Muscle of back (tissue), 11 donors: Measurements from ENCODE around the gene NTMT1. TPM values are rescaled to one million over a fixed set of nuclear protein-coding genes. Genes with fewer than 3 reads are reported as not detected.
"Not testable (repeated sequence)": the region's sequence is repeated elsewhere in the genome, so short reads cannot be mapped to it uniquely, and the experiment has no call there.

ENCODE experiments used
- DNase-seq, 3 donors: peaks; one replicate each; pipeline versions ENCODE4 v3.0.0 to v3.0.0-alpha.2; 2013
- polyA plus RNA-seq, 10 donors: library from polyadenylated mRNA; unstranded; fragments of 120-200 nt; gene quantifications; one replicate each; pipeline ENCODE4 v1.2.1, GENCODE V29; 2013; ENCODE audit not compliant: insufficient read length in 10 of 10

The NTMT1 gene
- polyA plus RNA-seq, 10 donors, result 26.6 to 37.8 (median 34.4) TPM

- peak in 2 of 3 donors; percentile 43 to 53 for DNase-seq
Observed at GRCh38 chr9:129649726-129650679, 24.0 kb downstream of the NTMT1 start.

DNA sequence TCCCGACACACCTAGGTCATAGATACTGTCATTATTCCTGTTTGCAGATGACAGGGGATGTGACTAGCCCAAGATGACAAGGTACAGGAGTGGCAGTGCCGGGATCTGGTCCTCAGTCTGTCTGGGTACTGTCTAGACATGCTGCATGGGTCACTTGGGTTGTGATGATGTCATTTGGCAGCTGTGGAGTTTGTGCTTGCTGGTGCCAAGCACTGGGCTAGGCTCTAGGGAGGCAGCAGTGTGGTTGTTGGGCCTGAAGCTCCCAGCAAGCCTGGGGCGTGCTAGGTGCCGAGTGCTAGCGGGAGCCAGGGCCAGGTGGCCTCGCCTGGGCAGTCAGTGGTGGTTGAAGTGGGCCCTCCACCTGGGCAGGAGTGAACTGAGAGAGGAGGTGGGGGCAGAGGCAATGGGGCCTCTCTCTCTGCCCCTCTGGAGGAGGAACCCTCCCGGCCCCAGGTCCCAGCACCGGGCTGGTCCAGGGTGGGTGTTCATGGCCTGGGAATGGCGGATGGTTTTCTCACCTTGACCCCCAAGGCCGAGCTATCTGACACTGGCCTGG, 24.8 kb downstream of the NTMT1 start:
- no peak for DNase-seq

GRCh38 chr9:129653823-129654553, 28.0 kb downstream of the NTMT1 start:
- DNase-seq, result no peak

- no peak for DNase-seq
Observed at GRCh38 chr9:129654554-129655040, 28.6 kb downstream of the NTMT1 start.

GRCh38 chr9:129655154-129655553, 29.2 kb downstream of the NTMT1 start:
- no peak for DNase-seq

DNA sequence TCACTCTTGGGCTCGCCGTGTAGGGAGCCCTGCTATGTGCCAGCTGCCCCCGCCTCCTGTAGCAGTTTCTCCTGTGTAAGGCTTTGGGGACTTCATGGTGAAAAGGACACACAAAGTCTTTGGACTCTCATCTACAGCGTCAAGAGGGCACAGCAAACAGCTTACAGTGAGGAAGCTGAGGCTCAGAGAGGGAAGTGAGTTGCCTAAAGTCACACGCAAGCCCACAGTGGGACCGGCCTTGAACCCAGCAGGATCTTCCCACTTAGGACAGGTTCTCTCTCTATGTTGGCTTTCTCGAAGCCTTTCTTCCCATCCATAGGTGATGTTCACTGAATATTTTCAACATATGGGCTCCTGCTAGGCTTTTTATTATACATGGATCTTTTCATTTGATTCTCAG, 29.7 kb downstream of the NTMT1 start:
- no peak for DNase-seq

DNA sequence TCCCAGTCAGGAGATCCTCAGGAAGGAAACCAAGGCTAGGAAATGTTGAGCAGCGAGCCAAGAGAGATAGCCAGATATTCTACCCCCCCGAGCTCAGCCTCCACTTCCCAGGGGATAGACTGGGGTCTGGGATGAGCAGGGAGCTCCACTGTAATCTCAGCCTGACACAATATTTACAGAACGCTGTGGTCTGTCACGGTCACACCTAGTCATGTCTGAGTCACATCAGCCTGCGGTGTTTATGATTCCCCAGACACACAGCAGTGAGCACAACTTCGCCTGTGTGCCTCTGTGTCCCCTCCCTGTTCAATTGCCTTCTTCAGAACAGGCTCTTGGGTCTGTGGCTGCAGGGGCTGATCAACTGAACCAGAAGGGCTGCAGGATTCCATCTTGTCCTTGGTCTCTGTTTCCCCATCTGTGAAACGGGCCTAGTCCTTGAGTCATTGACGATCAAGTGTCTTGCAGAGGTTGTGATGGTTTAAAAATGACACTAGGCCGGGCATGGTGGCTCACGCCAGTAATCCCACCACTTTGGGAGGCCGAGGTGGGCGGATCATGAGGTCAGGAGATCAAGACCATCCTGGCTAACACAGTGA, 30.9 kb downstream of the NTMT1 start:
- DNase-seq, result peak in 1 of 3 donors; percentile 68

DNA sequence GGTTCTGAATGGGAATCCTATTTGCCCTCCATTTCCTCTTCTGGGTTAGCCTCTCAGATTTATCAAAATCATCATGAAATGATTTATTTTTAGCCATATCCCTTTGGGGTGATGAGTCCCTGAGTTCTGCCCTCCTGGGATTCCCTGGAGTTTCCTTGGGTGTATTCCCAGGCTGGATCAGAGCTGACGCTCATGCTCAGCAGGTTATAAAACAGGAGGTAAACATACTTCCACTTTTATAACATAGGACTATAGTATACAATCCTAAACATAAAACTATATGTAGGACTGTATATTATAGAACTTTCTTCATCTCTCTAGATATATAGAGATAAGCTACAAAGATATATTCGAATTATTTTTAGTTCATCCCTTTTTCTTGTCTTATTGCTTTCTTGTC, 35.1 kb downstream of the NTMT1 start:
- no peak for DNase-seq

DNA sequence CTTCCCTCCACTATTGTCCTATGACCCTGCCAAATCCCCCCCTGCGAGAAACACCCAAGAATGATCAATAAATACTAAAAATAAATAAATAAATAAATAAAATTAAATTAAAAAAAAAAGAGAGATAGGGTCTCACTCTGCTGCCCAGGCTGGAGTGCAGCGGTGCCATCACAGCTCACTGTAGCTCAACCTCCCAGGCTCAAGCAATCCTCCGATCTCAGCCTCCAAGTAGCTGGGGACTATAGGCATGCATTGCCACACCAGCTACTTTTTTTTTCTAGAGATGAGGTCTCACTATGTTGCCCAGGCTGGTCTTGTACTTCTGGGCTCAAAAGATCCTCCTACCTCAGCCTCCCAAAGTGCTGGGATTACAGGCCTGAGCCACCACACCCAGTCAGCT, 36.3 kb downstream of the NTMT1 start:
- DNase-seq, result not testable (repeated sequence)

DNA sequence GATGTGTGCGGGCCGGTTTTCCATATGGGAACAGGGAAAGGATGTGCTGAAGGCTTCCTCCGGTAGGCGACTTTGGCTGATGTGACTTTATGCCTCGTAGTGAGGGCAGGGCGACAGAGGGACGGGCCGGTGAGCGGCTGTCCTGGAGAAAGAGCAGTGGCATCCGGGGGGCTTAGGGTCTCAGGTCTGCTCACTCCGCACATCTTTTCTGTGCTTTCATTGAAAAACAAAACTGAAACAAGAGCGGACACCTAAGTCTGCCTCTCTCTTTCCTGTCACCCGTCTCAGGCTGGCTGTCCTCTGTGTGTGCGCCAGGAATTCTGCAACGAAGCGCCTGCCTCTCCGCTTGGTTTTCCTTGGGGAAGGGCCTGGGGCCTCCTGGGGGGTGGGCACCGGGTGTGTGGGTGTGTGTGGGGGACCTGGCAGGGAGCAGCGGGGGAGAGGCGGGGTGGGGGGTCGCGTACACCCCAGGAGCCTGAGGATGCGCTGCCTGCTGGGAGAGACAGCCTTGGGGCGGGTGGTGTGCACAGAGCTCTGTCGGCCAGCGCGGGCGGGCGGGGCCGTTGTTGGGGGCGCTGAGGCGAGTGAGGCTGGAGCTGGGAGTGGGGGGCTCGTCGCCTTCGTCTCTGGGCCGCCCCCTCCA, 38.9 kb downstream of the NTMT1 start:
- DNase-seq, result peak in 1 of 3 donors; percentile 37

DNA sequence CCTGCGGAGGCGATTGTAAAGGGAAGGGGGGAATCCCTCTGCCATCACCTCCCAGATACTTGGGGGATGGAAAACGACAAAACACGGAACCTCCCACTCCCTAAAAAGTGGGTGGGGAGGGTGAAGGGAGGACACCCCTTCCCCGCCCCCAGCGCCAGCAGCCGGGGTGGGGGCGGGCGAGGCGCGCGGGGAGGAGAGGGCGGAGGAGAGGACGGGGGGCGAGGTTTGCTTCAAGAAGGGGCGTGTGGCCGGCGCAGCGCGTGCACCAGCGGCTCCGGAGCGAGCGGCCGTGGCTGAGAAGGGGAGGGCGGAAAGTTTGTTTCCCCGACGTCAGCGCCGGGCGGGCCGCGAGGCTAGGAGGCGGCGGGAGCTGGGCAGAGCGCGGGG, 39.4 kb downstream of the NTMT1 start, which contains the start of gene PRRX2:
PRRX2 (plus strand) TSS at position 259 of the 387 bp plus-strand sequence. CDS start 221 bp downstream, outside the sequence.
- peak; percentile 75 to 87 (median 76) for DNase-seq

GRCh38 chr9:129665814-129666520, 40.0 kb downstream of the NTMT1 start:
- DNase-seq, result no peak

DNA sequence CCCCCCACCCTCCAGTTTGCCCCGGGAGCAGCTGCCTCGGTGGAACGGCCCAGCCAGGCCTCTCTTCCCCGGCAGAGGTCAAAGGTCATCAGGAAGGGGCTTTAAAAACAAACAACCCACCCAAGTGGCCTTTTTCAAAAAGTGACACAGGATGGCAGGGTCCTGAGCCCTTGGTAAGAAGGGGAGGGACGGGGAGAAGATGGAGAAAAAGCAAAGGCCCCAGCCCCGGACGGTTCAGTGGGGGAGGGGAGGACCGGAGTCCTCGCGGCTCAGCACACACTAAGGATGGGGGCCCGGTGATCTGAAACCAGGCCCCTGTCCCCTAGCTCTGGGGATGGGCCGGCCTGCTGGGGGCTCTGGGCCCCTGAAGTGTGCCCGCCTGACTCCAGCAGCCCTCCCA, 40.6 kb downstream of the NTMT1 start:
- no peak for DNase-seq

DNA sequence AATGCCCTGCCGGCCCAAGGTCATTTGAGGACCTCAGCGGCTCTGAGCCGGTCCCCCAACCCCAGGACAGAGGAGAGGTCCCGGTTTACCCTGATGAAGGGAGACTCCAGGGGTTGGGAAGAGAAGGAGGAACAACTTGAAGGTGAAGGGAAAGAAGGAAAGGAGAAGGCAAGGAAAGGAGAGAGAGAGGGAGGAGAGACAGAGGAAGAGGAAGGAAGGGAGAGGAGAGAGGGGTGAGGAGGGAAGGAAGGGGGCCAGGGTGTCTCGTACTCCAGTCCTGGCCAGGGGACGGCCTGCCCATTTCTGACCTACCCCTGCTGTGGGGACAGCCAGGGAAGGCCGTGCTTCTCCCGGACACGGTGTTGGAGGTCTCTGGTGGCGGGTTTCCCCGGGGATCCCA, 41.4 kb downstream of the NTMT1 start:
- no peak for DNase-seq

DNA sequence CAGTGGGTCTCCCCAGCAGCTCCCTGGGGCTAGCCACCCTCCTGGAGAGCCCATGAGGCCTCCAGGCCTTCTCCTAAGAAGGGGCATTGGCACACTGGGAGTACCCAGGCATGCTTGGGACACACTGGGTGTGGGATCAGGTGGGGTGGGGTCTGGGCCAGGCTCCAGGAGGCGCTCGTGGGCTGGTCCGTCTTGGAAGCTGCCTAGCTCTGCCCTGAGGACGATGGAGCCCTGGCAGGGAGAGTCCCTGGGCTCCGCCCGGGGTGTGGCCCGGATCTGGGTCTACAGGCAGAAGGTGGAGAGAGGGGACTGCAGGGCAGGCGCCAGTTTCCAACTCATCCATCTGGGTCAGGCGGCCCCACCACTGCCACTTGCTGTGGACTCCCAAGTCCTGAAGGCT, 41.9 kb downstream of the NTMT1 start:
- DNase-seq, result no peak

DNA sequence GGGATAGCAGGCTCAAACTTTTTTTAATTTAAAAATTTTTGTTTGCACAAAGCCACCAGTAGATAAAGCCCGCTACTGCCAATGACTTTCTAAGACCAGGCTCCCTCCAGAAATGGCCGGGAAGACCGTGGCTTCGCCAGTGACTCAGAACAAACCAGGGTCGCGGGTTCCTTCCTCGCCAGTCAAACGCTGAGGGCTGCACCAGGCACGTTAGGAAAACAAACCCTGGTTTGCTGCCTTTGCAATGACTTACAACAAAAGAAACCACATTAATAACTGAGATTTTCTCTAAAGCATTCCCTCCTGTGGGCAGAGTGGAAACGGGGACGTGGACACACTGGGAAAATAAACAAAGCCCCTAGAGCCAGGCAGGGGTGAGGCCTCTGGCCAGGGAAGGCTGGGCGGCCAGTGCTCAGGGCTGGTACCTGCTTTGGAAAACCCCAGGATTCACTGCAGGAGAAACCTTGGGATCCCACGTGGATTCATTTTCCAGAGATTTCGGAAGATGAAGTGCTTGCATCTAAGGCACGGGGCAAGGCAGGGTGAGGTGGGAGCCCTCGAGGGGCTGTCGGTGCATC, 43.3 kb downstream of the NTMT1 start:
- DNase-seq, result peak in 1 of 3 donors; percentile 40

DNA sequence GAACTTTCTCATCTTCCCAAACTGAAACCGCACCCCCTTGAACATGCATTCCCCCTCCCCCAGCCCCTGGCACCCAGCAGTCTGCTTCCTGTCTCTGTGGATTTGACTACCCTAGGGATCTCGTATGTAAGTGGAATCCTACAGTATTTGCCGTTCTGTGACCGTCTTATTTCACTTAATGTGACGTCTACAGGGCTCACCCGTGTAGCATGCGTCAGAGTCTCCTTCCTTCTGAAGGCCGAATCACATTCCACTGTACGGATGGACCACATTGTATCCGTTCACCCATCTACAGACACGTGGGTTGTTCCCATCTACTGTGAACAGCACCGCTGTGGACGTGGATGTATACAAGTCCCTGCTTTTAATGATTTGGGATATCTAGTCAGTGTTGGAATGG, 44.0 kb downstream of the NTMT1 start:
- no peak for DNase-seq

DNA sequence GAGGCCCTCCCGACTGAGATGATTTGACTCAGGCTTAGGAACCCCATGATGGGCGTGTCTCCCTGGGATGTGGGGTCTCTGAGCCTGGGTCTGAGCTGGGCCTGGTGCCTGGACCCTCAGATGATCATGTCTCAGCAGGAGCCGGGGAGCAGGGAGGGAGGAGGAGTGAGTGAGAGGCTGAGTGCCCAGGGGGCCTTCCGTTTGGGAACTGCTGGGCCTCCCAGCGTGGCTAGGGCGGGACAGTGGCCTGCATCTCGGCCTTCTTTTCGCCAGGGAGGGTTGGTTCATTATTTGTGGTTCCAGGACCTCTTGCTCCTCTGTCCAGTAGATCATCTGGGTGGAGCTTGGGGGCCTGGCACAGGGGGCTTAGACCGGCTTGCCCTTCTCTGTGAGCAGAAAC, 45.1 kb downstream of the NTMT1 start:
- DNase-seq, result no peak

DNA sequence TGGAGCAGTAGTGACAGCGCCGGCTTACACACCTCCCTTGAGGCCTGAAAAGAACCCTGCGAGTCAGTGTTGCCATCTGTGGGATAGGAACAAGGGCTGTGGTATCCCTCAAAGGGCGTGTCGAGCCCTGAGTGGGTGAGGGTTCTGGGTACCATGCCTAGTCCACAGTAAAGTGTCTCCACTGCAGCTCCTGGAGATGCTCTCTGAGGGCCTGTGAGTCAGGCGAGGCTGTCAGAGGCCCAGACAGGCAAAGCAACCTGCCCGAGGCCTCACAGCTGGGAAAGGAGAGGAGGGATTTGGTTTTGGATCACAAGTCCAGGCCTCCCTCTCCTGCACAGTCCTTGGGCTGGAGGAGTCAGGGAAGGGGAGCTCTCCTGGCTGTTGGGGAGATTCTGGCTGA, 45.6 kb downstream of the NTMT1 start:
- no peak for DNase-seq

DNA sequence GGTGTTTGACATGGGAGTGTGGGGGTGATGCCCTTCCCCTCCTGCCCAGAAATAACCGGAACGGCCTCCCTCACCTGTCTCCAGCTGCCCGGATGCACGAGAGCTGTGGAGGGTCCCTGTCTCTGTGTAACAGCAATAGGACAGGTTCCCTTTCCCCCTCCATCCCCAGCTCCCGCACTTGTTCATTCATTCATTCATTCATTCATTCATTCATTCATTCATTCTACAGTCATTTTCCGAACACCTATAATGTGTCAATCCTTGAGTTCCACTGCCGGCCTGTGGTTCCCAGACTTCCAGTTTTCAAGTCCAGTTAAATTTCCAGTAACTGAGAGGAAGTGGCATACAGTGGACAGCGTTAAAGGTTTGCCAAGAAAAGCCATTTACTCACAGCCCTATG, 46.7 kb downstream of the NTMT1 start:
- no peak for DNase-seq
